HCT116 (cell line): Measurements from ENCODE around the gene FBXL7. TPM values are rescaled to one million over a fixed set of nuclear protein-coding genes. Genes with fewer than 3 reads are reported as not detected.

Source experiments
- ATAC-seq: fragments of 200-7000 bp; cut with Tn5 transposase; 2 replicates; pipeline ENCODE4 v1.9.1; 2020; ENCODE audit warnings: mild to moderate bottlenecking, moderate library complexity
- BruUV-seq: library from RNA; stranded (reverse); fragments of 400-500 nt; replicated peaks from 2 replicates; lab custom pipeline; 2021; lab: Mats Ljungman, UMichigan
- CTCF ChIA-PET: fragments of 300-600 bp; sonication (Branson Sonifier 250); formaldehyde crosslinking; loops from one replicate; lab custom pipeline; 2021; ENCODE audit warnings: antibody characterized with exemption; lab: Charles Lee
- POLR2A ChIA-PET: fragments of 300-600, 350-600 bp; sonication (Branson Sonifier 250); formaldehyde crosslinking; loops from one replicate; lab custom pipeline; 2021; ENCODE audit warnings: antibody characterized with exemption; lab: Charles Lee
- RAD21 ChIA-PET, 2 experiments: fragments of 300-600 bp; sonication (Branson Sonifier 250); formaldehyde crosslinking; loops; one replicate each; lab custom pipeline; 2023; ENCODE audit warnings: low total read pairs in 2 of 2; ENCODE audit not compliant: uncharacterized antibody in 2 of 2, unreplicated experiment in 2 of 2, low non-redundant PET in 1 of 2; lab: Charles Lee
- DNase-seq: peaks from one replicate; pipeline ENCODE4 v3.0.0-alpha.2; 2010; ENCODE audit warnings: low read depth, low spot score
- H2AFZ ChIP-seq: fragments of 200-600 bp; shearing (Covaris generic), sonication (generic); 2 replicates; pipeline ENCODE4 v1.6.1; 2017; ENCODE audit warnings: low read depth, mixed run types, mixed read lengths, antibody characterized with exemption, low read length; ENCODE audit not compliant: poor library complexity, severe bottlenecking
- H3K27ac ChIP-seq: 2 replicates; pipeline ENCODE4 v1.5.1; 2012; ENCODE audit warnings: low read depth, low read length
- H3K27me3 ChIP-seq: fragments of 200-600 bp; sonication (generic); 2 replicates; pipeline ENCODE4 v1.6.1; 2016; ENCODE audit warnings: mixed run types, low read length, mixed read lengths; ENCODE audit not compliant: insufficient read depth
- H3K36me3 ChIP-seq, 2 experiments: fragments of 200-500 bp in 1 of 2; fragments of 200-600 bp in 1 of 2; sonication (Bioruptor generic) in 1 of 2; sonication (generic) in 1 of 2; 2 replicates each; pipeline versions ENCODE4 v1.5.1 to v1.6.1; 2014 to 2016; ENCODE audit warnings: low read length in 2 of 2, inconsistent platforms in 1 of 2, mixed read lengths in 1 of 2, mixed run types in 1 of 2; ENCODE audit not compliant: insufficient read depth in 2 of 2, control insufficient read depth in 1 of 2
- H3K4me1 ChIP-seq, 2 experiments: fragments of 200-600 bp in 1 of 2; sonication (generic) in 1 of 2; 2 replicates each; pipeline versions ENCODE4 v1.5.1 to v1.6.1; 2012 to 2017; ENCODE audit warnings: low read length in 2 of 2, inconsistent platforms in 1 of 2, mild to moderate bottlenecking in 1 of 2, mixed read lengths in 1 of 2, mixed run types in 1 of 2, moderate library complexity in 1 of 2; ENCODE audit not compliant: insufficient read depth in 2 of 2, control insufficient read depth in 1 of 2
- H3K4me2 ChIP-seq: fragments of 200-600 bp; sonication (generic); 2 replicates; pipeline ENCODE4 v1.6.1; 2017; ENCODE audit warnings: mixed run types, low read length, mixed read lengths
- H3K4me3 ChIP-seq, 2 experiments: fragments of 200-600 bp in 1 of 2; sonication (generic) in 1 of 2; replicated peaks in 1 of 2; 2 replicates each; pipeline ENCODE4 v1.5.1; 2011 to 2016; ENCODE audit warnings: low read length in 2 of 2, control low read depth in 1 of 2, low read depth in 1 of 2, mild to moderate bottlenecking in 1 of 2, mixed read lengths in 1 of 2, mixed run types in 1 of 2
- H3K79me2 ChIP-seq: fragments of 200-600 bp; sonication (generic); 2 replicates; pipeline ENCODE4 v1.6.1; 2017; ENCODE audit warnings: mild to moderate bottlenecking, mixed run types, low read length, moderate library complexity, mixed read lengths; ENCODE audit not compliant: insufficient read depth
- H3K9ac ChIP-seq: fragments of 200-600 bp; sonication (generic); 2 replicates; pipeline ENCODE4 v1.6.1; 2016; ENCODE audit warnings: low read length, mixed read lengths
- H3K9me2 ChIP-seq: fragments of 200-600 bp; sonication (generic), shearing (Covaris generic); 2 replicates; pipeline ENCODE4 v1.6.1; 2017; ENCODE audit warnings: mixed run types, mild to moderate bottlenecking, moderate library complexity; ENCODE audit not compliant: insufficient read depth
- H3K9me3 ChIP-seq, 2 experiments: fragments of 200-500 bp in 1 of 2; fragments of 200-600 bp in 1 of 2; sonication (Bioruptor generic) in 1 of 2; sonication (generic) in 1 of 2; 2 replicates each; pipeline ENCODE4 v1.6.1; 2014 to 2017; ENCODE audit warnings: low read length in 2 of 2, mixed read lengths in 2 of 2, inconsistent platforms in 1 of 2, low read depth in 1 of 2, mild to moderate bottlenecking in 1 of 2, mixed run types in 1 of 2, moderate library complexity in 1 of 2; ENCODE audit not compliant: control insufficient read depth in 1 of 2, insufficient read depth in 1 of 2
- H4K20me1 ChIP-seq: fragments of 200-600 bp; sonication (generic), shearing (Covaris generic); 2 replicates; pipeline ENCODE4 v1.6.1; 2017; ENCODE audit warnings: mixed run types, mild to moderate bottlenecking, moderate library complexity; ENCODE audit not compliant: insufficient read depth
- ELF1 ChIP-seq: IDR thresholded peaks from 2 replicates; pipeline ENCODE4 v1.6.1; 2012; ENCODE audit warnings: low read depth, borderline replicate concordance
- FOSL1 ChIP-seq: IDR thresholded peaks from 2 replicates; pipeline ENCODE4 v1.6.1; 2012; ENCODE audit warnings: low read depth
- JUND ChIP-seq: IDR thresholded peaks from 2 replicates; pipeline ENCODE4 v1.6.1; 2012
- RAD21 ChIP-seq: IDR thresholded peaks from 2 replicates; pipeline ENCODE4 v1.6.1; 2012; ENCODE audit warnings: low read depth, mild to moderate bottlenecking
- SP1 ChIP-seq: IDR thresholded peaks from 2 replicates; pipeline ENCODE4 v1.6.1; 2012; ENCODE audit warnings: low read depth
- SRF ChIP-seq: IDR thresholded peaks from 2 replicates; pipeline ENCODE4 v1.6.1; 2012; ENCODE audit warnings: low read depth
- YY1 ChIP-seq: IDR thresholded peaks from 2 replicates; pipeline ENCODE4 v1.6.1; 2011; ENCODE audit warnings: low read length, low read depth, moderate library complexity, mild to moderate bottlenecking; ENCODE audit not compliant: insufficient replicate concordance; ENCODE audit errors: extremely low read depth
- ZFX ChIP-seq: fragments of 450-650 bp; IDR thresholded peaks from 2 replicates; pipeline ENCODE4 v1.6.1; 2017
- ZNF274 ChIP-seq: fragments of 200-500 bp; sonication (Bioruptor generic); IDR thresholded peaks from 2 replicates; pipeline ENCODE4 v1.6.1; 2014; ENCODE audit warnings: mild to moderate bottlenecking, low read depth, low read length, inconsistent platforms
- intact Hi-C: fragments of 100-400 bp; cut with micrococcal nuclease; formaldehyde crosslinking; loops from 2 replicates; pipeline ENCODE4 v1.10.0; 2022
- total RNA-seq: library from RNA; stranded (reverse); gene quantifications from one replicate; pipeline ENCODE4 v1.2.1, GENCODE V29; 2021; ENCODE audit not compliant: unreplicated experiment
- TF ChIP-seq, protein P1 (sequence below): IDR thresholded peaks from 2 replicates; pipeline ENCODE4 v1.6.1; 2012
- TF ChIP-seq, protein P2 (sequence below), 3 experiments: fragments of 200-600 bp in 1 of 3; sonication (generic) in 1 of 3; IDR thresholded peaks in 2 of 3; conservative IDR thresholded peaks in 1 of 3; 2 replicates each; pipeline ENCODE4 v1.5.1; 2012 to 2017; ENCODE audit warnings: low read depth in 2 of 3, low read length in 2 of 3, antibody characterized with exemption in 1 of 3, borderline replicate concordance in 1 of 3, control low read depth in 1 of 3, mild to moderate bottlenecking in 1 of 3, mixed read lengths in 1 of 3, mixed run types in 1 of 3, moderate library complexity in 1 of 3; ENCODE audit not compliant: insufficient read depth in 1 of 3
- TF ChIP-seq, protein P3 (sequence below): IDR thresholded peaks from 2 replicates; pipeline ENCODE4 v1.6.1; 2011; ENCODE audit warnings: mild to moderate bottlenecking, low read length, moderate library complexity; ENCODE audit not compliant: insufficient replicate concordance; ENCODE audit errors: extremely low read depth
- TF ChIP-seq, protein P4 (sequence below): IDR thresholded peaks from 2 replicates; pipeline ENCODE4 v1.6.1; 2012

Gene FBXL7
- total RNA-seq, 1 experiment from 2014 or later, result 0.05 TPM

DNA sequence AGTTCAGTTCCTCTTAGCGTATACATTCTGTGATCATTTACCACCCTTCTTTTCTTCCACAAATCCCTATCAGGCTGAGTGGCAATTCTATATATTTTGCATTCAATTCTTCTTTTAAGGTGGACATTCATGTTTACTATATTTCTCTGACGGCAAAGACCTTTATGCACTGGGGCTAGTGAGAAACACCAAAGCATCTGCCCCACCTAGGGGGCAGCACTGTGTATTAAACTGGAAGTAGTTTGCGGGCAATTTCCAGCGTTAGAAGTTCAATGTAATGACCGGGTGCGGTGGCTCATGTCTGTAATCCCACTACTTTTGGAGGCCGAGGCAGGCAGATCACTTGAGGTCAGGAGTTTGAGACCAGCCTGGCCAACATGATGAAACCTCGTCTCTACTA is 27.9 kb upstream of the FBXL7 start:
- TF ChIP-seq, protein P1, sequence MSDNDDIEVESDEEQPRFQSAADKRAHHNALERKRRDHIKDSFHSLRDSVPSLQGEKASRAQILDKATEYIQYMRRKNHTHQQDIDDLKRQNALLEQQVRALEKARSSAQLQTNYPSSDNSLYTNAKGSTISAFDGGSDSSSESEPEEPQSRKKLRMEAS, result no peak
- TF ChIP-seq, protein P2, sequence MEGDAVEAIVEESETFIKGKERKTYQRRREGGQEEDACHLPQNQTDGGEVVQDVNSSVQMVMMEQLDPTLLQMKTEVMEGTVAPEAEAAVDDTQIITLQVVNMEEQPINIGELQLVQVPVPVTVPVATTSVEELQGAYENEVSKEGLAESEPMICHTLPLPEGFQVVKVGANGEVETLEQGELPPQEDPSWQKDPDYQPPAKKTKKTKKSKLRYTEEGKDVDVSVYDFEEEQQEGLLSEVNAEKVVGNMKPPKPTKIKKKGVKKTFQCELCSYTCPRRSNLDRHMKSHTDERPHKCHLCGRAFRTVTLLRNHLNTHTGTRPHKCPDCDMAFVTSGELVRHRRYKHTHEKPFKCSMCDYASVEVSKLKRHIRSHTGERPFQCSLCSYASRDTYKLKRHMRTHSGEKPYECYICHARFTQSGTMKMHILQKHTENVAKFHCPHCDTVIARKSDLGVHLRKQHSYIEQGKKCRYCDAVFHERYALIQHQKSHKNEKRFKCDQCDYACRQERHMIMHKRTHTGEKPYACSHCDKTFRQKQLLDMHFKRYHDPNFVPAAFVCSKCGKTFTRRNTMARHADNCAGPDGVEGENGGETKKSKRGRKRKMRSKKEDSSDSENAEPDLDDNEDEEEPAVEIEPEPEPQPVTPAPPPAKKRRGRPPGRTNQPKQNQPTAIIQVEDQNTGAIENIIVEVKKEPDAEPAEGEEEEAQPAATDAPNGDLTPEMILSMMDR (IDR thresholded peaks at IDR 0.05 in 2 of 3, conservative IDR thresholded peaks at IDR 0.05 in 1 of 3; ENCODE audit: borderline replicate concordance in 1 of 3, insufficient read depth in 1 of 3, low read depth in 2 of 3, low read length in 2 of 3), result no peak
- TF ChIP-seq SP1 (no peak), ZFX (no peak), JUND (no peak), FOSL1 (no peak), ELF1 (no peak), YY1 (no peak), RAD21 (no peak), ZNF274 (no peak), SRF (no peak)
- TF ChIP-seq, protein P3, sequence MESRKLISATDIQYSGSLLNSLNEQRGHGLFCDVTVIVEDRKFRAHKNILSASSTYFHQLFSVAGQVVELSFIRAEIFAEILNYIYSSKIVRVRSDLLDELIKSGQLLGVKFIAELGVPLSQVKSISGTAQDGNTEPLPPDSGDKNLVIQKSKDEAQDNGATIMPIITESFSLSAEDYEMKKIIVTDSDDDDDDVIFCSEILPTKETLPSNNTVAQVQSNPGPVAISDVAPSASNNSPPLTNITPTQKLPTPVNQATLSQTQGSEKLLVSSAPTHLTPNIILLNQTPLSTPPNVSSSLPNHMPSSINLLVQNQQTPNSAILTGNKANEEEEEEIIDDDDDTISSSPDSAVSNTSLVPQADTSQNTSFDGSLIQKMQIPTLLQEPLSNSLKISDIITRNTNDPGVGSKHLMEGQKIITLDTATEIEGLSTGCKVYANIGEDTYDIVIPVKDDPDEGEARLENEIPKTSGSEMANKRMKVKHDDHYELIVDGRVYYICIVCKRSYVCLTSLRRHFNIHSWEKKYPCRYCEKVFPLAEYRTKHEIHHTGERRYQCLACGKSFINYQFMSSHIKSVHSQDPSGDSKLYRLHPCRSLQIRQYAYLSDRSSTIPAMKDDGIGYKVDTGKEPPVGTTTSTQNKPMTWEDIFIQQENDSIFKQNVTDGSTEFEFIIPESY, result no peak
- TF ChIP-seq, protein P4, sequence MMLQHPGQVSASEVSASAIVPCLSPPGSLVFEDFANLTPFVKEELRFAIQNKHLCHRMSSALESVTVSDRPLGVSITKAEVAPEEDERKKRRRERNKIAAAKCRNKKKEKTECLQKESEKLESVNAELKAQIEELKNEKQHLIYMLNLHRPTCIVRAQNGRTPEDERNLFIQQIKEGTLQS, result no peak
- no peak for ATAC-seq

More for the DNA sequence above, 27.9 kb upstream of the FBXL7 start:
- ChIA-PET CTCF (no interaction called here), POLR2A (no interaction called here), RAD21 (no interaction called here)
- Histone ChIP-seq H3K4me2 (no peak overlapping the region), H3K4me1 (no peaks in the 10 kb centered on the region), H3K27me3 (no peaks in the 10 kb centered on the region), H3K9me2 (no peaks in the 10 kb centered on the region), H3K36me3 (no peaks in the 10 kb centered on the region), H3K27ac (no peak overlapping the region), H3K4me3 (no peak overlapping the region), H3K9ac (no peak overlapping the region), H2AFZ (no peak overlapping the region), H4K20me1 (no peaks in the 10 kb centered on the region), H3K79me2 (no peaks in the 10 kb centered on the region), H3K9me3 (peaks cover 5 to 19% of the 10 kb centered on the region in 2 experiments; a peak in 2 of 4 replicates)
- intact Hi-C loops, result no loop called here
- DNase-seq, result no peak
- no TSS peak for BruUV-seq
